ENCODE results near the gene GPR137B. TPM values are rescaled to one million over a fixed set of nuclear protein-coding genes. Genes with fewer than 3 reads are reported as not detected.
A peak's percentile ranks its signal among the peaks of the same experiment; 100 is the strongest.

Gene GPR137B
- total RNA-seq, 3 donors from 2014 or later: 6.0 to 13.3 (median 8.5) TPM

GRCh38 chr1:236147521-236148469 lies 5.5 kb downstream of the GPR137B start:
- intact Hi-C loops (cut with DNase I, micrococcal nuclease): no loop called here
- ATAC-seq (no peak), DNase-seq (no peak)
- peaks cover 6% of the 10 kb centered on the region for H3K4me1 ChIP-seq (ENCODE audit: low read depth)
- no peaks in the 10 kb centered on the region for H3K36me3 ChIP-seq (ENCODE audit: low read depth)
- no peaks in the 10 kb centered on the region for H3K9me3 ChIP-seq
- TF ChIP-seq, protein P1, sequence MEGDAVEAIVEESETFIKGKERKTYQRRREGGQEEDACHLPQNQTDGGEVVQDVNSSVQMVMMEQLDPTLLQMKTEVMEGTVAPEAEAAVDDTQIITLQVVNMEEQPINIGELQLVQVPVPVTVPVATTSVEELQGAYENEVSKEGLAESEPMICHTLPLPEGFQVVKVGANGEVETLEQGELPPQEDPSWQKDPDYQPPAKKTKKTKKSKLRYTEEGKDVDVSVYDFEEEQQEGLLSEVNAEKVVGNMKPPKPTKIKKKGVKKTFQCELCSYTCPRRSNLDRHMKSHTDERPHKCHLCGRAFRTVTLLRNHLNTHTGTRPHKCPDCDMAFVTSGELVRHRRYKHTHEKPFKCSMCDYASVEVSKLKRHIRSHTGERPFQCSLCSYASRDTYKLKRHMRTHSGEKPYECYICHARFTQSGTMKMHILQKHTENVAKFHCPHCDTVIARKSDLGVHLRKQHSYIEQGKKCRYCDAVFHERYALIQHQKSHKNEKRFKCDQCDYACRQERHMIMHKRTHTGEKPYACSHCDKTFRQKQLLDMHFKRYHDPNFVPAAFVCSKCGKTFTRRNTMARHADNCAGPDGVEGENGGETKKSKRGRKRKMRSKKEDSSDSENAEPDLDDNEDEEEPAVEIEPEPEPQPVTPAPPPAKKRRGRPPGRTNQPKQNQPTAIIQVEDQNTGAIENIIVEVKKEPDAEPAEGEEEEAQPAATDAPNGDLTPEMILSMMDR (IDR thresholded peaks at IDR 0.05): no peak
- no peak overlapping the region for H3K4me3 ChIP-seq

- ATAC-seq (peak; percentile 20), DNase-seq (peak in 1 of 3 donors; percentile 19)
- Histone ChIP-seq H3K9me3 (no peaks in the 10 kb centered on the region), H3K36me3 (ENCODE audit: low read depth) (no peaks in the 10 kb centered on the region), H3K4me3 (no peak overlapping the region), H3K4me1 (ENCODE audit: low read depth) (peaks cover 5% of the 10 kb centered on the region)
- TF ChIP-seq, protein P1 (IDR thresholded peaks at IDR 0.05): no peak
- intact Hi-C loops (cut with DNase I, micrococcal nuclease): no loop called here
Observed at GRCh38 chr1:236148470-236148845, 6.1 kb downstream of the GPR137B start.

DNA sequence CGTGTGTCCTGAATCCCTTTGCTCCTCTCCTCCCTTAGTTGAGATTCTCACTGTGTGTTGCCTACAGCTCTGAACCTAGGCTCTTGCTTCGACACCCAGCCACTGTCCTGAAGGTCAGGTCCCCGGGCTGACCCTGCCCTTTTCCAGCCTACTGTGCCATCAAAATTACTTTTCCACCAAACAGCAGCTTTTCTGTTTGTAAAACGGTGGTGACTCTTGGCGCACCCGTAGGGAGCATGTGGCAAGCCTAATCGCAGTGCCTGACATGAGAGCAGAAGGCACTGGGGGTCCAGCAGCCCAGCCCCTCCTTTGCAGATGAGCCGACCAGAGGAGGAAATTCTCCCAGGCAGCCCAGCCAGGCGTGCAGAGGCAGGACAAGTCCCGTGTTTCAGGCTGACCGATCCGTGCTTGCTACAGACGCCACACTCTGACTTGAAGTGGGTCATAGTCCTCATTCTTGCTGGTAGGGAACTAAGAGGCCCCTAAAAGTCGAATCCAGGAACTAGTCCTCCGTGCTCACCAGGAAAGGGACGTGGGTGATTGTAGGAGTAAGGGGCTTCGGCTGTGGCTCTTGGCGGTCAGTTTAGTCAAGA lies 6.8 kb downstream of the GPR137B start:
- ATAC-seq: no peak
- DNase-seq: no peak
- no peaks in the 10 kb centered on the region for H3K9me3 ChIP-seq
- no peaks in the 10 kb centered on the region for H3K4me1 ChIP-seq (ENCODE audit: low read depth)
- intact Hi-C loops (cut with DNase I, micrococcal nuclease): no loop called here
- no peak overlapping the region for H3K4me3 ChIP-seq
- TF ChIP-seq, protein P1 (IDR thresholded peaks at IDR 0.05): no peak
- no peaks in the 10 kb centered on the region for H3K36me3 ChIP-seq (ENCODE audit: low read depth)

GRCh38 chr1:236149696-236150228 lies 7.4 kb downstream of the GPR137B start:
- Histone ChIP-seq H3K4me1 (ENCODE audit: low read depth) (no peaks in the 10 kb centered on the region), H3K4me3 (no peak overlapping the region), H3K36me3 (ENCODE audit: low read depth) (no peaks in the 10 kb centered on the region), H3K9me3 (no peaks in the 10 kb centered on the region)
- no peak for DNase-seq
- TF ChIP-seq, protein P1 (IDR thresholded peaks at IDR 0.05): no peak
- ATAC-seq: no peak
- intact Hi-C loops (cut with DNase I, micrococcal nuclease): no loop called here

DNA sequence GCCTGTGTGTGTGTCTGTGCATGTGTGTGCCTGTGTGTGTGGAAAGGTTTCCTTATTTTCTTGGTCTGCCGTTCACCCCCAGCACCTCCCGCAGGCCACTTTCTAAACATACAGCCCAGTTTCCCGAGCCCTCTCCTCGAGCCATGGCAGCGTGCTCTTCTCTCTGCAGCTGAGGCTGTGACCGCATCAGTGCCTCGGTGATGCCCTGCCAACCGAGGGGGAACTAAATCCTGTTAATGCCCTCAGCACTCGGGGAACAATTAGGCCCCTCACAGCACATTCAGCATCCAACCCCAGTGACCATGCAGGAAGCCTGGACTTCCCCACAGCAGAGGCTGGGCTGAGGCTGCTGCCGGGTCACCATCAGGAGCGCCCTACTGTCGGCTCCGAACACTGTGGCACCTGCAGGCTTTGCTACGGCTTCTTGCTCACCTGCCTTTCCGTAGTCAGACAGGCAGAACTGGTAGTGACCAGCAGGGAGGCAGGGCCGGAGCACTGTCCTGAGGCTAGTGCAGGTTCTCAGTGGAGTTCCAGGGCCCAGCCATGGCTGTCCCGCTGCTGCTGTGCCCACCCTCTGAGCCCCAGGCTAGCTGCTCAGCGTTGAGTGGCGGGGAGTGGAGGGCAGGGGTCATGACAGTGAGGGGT lies 8.1 kb downstream of the GPR137B start:
- H3K4me1 ChIP-seq (ENCODE audit: low read depth): no peaks in the 10 kb centered on the region
- ATAC-seq (no peak), DNase-seq (no peak)
- H3K4me3 ChIP-seq: no peak overlapping the region
- TF ChIP-seq, protein P1 (IDR thresholded peaks at IDR 0.05): no peak
- intact Hi-C loops (cut with DNase I, micrococcal nuclease): no loop called here
- no peaks in the 10 kb centered on the region for H3K9me3 ChIP-seq
- no peaks in the 10 kb centered on the region for H3K36me3 ChIP-seq (ENCODE audit: low read depth)

Data from mucosa of descending colon (tissue), 3 donors.